GM18517 (cell line): ENCODE measurements around the gene ACOT9.
"Not testable (repeated sequence)": the region's sequence is repeated elsewhere in the genome, so short reads cannot be mapped to it uniquely, and the experiment has no call there.

Experiments used
- ATAC-seq: cut with Tn5 transposase; IDR thresholded peaks from one replicate; pipeline ENCODE4 v1.9.1; 2021; ENCODE audit warnings: mild to moderate bottlenecking, moderate library complexity; ENCODE audit not compliant: unreplicated experiment

Gene ACOT9

DNA sequence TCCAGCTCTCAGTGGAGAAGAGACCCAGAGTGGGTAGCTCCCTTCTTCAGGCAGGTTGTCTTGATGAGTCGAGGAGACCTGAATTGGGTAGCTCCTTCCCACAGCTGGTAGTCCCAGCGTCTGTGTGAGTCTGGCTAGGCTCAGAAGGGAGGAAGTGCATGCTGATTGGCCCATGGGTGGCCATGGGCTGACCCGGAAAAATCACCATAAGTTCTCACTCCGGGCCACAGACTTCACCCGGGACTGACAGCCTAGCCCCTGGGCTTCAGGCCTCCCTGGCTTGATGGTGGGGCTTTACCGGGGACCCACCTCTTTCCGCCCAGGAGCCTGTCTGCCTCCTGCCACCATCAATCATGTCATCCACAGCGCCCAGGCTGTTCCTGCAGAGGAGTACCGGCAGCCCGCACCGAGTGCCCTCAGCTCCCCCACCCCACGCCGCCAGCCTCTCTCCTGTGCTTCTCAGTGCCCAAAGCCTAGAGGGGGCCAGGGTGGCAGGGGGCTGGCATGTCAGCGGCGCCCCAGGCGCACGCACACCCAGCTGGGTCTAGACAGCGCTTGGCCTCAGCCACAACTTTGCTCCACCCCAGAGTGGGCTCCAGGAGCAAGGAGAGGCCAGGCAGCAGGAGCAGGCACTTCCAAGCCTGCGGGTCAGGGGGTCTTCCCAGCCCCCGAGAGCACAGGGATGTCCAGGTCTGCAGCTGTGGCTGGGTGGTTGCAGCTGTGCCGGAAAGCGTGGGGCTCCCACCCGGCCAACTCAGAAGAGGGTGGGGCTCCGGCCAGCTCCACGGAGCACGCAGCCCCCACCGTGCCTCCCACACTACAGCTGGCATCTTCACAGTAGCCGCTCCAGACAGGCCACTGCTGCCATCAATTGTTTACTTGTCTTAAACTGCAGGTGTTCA lies 23.8 kb upstream of the ACOT9 start:
- no peak for ATAC-seq

DNA sequence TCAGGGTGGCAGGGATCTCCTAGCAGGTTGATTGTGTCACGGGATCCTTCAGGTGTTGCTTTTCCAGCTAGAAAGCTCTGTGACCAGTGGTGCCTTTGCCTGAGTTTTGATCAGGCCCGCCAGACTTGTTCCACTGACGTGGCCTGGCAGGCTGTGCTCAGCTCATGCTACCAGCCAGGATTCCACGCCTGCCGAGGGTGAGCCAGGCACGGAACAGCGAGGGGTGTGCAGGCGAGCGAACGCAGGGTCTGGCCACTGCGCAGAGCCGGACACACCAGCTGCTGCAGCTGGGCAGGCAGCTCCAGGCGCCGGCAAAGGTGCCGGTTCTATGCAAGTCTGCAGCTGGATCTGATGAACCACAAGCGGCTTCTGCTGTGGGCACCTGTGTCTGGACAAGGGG lies 22.8 kb upstream of the ACOT9 start:
- ATAC-seq = no peak

DNA sequence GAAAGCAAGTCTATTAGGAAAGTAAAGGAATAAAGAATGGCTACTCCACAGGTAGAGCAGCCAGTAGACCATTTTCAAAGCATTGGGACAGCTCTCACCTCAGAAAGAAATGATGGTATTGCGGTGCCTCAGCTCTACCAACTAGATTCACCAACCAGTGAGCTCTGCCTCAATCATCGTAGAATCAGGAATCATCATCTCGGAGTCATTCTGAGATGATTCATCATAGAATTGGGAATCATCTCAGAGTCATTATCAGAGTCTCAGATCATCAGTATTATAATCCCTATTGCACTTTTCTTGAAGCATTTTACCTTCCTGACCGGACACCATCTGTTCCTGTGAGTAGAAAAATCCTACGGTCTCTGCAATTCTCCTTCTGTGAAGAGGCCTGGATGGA lies 22.4 kb upstream of the ACOT9 start:
- ATAC-seq = no peak

DNA sequence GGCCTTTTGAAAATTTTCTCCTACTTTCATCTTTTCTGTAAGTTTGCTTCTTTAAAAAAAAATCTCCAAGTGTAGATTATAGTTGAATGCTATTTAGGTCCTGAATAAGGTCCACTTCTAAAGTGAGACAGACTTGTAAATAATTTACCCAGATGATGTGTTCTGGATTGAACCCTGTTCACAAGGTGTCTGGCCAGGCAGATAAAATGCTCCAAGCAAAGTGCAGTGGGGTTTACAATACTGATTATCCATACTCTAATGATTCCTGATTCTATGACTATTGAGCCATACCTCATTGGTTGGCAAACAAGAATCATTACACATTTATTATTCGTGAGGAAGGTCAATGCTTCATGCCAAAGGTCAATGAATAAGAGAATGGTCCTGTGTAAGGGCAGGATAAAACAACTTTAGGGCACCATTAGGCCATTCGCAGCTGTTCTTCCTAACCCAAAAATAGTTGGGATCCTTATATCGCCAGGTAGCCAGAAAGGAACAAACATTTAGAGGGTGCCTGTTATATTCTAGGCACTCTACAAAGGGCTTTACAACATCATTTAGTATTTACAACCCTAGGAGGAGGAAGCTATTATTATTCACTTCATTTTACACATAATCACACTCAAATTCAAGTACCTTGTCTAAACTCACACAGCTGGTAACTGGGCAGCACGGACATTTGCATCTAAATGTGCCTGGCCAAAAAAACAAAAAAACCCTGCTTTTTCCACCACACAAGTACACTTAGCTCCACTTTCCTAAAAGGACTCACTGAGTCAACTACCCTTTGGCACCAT lies 21.3 kb upstream of the ACOT9 start:
- ATAC-seq = no peak

DNA sequence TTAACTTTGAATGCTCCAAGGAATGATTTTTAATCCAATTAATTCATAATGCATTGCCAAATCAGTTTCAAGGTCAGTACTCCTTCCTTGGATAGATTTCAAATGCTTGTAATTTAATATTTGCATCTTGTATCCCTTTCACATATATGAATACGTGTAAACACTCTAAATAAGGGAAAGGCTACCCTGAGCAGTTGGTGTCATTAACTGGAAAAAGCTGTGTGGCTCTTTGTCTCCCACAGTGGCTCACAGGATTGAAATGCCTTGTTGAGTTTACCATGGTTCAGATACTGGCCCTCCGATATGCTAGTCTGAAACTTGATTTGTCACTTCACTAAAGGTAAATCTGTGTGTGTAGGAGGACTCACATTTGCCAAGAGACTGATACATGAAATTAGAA lies 16.7 kb upstream of the ACOT9 start:
- no peak for ATAC-seq

DNA sequence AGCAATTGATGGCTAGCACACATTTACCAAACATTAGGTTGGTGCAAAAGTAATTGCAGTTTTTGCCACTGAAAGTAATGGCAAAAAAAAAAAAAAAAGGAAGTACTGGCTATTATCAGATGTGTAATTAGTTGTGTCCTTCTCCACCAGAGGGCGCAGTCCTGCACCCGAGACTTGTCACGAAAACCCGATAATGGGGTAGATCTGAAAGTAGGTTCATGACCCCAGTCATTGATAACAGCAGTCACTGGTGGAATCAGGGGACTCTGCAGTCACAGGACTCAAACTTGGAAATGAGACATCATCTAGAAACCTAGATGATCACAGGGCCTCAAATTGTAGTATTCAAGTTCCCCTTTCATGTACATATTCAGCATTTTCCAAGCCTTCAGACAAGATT lies 13.1 kb upstream of the ACOT9 start:
- ATAC-seq = peak; percentile 97

DNA sequence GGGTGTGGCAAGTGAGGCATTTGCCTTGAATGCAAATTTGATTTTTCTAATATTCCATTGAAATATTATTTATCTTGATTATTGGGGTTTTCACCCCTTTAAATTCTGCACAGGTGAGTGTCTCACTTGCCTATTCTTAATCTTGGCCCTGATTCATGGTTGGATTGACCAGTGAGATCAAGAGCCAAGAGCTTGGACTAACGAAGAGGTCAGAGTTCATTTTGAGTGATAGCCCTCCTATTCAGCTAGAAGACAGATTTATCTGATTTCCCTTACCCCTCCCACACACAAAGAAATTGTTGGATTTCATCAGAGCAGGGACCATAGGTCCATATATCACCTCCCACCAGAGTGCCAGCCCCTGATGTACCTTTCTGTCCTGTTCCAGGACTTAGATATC lies 11.6 kb upstream of the ACOT9 start:
- ATAC-seq = no peak

DNA sequence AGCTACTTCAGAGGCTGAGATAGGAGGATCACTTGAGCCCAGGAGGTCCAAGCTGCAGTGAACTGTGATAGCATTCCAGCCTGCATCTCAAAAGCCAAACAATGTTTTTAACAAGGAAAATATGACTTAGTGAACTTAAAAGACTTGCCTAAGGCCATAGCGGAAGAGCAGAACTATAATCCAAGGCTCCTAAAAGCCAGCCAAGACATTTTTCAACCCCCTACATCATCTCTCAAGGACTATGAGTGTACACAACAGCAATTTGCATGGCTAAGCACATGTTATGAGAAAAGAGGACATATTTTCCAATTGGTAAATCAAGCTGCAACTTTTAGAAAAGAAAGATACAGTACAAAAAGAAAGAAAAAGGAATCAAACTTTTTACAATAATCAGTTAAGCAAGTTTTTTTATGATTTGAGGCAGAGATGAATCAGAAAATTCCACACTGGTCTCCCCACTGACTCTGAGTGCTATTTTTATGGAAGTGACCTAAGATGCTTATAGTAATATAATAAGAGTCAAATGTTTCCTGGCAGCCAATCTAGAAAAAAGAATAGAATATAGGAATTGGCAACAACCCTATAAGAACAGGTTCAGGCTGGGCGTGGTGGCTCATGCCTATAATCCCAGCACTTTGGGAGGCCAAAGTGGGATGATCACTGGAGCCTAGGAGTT lies 9.8 kb upstream of the ACOT9 start:
- ATAC-seq = no peak

DNA sequence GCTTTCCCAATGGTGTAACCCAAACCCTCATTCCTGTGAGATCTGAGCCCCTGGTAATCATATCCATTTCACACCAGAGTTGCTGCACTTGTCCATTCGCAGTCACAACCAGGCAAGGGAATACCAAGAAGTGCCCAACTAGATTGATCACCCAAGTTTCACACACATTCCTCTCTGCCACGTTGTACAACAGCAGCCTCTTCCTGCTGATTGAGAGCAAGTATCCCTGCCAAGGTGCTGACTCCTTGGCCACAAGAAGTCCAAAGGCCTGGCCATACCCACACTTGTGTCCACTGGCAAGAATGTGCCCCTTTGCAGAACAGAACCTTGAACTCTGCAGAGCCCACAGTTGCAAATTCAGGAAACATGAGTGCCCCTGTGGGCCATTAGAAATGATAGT lies 6.5 kb upstream of the ACOT9 start:
- no peak for ATAC-seq

DNA sequence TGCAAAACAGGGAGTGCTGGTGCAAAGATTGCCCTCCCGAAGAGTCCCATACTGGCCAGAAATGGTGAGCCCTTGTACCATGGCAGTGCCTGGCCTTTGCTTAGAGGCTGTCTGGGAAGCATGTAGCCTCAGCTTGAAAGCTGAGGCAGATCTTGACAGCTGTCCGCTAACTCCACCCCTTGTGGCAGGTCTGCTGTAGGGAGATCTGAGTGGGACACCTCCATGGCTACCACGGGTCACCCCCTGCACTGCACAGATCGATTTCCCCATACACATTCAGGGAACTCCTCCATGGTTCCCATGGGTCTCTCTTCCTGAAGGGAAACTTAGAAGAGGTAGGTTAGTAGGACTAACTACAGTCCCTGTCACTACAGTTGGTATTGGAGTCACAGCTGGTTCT lies 6.1 kb upstream of the ACOT9 start:
- ATAC-seq = no peak

DNA sequence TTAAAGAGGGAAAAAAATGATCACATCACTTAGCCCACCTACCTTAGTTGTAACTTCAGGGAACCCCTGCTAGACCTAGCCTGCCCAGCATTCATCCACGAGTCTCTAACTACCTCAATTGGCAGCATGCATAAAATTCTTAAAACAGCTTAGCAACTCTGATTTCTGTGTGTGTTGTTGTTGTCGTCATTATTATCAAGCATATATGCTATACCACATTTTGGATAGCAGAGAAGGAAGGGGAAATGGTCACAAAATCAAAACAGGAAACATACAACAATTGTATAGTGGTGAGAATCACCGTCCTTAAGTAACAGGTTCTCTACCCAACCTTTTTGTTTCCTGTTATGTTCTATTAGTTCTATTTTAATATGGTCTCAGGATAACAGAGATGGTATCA lies 2.7 kb upstream of the ACOT9 start:
- ATAC-seq = no peak

DNA sequence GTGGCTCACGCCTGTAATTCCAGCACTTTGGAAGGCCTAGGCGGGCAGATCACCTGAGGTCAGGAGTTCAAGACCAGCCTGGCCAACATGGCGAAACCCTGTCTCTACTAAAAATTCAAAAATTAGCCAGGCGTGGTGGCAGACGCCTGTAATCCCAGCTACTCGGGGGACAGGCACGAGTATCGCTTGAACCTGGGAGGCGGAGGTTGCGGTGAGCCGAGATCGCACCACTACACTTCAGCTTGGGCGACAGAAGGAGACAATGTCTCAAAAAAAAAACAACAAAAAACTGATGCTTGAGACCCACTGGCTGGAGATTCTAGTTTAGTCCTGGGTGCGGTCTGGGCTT lies 521 bp upstream of the ACOT9 start:
- ATAC-seq = not testable (repeated sequence)

DNA sequence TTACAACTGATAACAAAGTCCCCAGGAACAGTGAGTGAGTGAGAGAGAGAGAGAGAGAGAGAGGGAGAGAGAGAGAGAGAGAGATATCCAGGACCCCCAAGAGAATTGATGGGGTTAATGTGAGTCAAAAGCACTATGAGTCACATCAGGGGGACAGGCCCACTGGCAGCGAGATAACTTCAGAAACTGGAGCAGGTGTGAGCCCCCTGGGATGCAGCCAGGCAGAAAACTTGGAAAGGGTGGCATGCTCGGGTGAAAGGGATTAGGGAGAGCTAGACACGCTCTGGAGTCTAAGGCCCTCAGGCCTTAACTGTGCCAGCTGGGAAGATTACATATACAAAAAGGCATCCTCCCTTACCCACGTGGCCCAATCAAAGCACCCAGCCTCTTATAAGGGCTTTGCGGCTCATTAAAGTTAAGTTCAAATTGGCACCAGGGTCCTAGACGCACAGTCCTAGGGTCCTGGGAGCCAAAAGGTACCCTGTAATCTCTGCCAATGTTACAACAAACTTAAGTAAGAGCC lies 841 bp downstream of the ACOT9 start:
- ATAC-seq = no peak

DNA sequence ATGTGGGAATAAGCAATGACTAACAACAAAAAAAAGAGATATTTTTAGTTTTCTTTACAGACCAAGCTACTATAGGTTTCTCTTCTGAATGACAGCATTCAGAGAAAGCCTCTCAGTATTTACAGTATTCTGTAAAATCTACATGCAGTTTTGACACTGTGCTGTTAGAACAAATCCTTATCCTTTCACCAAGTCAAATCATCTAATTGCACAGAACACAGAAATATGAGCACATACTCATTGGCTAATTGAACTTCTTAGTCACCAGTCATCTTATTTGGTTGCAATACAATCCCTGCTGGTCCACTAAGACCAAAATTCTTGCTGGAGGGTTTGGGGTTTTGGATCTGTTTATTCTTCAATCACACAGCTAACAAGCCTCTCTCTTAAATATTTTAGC lies 5.7 kb downstream of the ACOT9 start:
- ATAC-seq = no peak

DNA sequence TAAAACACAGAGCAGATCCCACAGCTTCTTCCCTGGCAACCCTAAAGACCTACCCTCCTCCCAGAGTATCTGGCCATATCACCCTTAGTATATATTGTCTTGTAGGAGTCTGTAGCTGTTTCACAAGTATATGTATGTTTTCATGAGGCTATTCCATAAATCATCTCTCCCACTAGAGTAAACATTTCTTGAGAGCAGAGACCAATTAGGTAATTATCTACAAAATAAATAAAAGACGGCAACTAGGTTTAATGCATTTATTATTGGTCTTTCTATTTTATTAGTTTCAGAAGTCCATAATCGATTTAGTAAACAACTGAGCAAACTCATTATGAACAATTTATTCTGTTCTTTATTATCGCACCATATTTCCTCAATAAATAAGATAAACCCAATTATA lies 7.0 kb downstream of the ACOT9 start:
- ATAC-seq = no peak

DNA sequence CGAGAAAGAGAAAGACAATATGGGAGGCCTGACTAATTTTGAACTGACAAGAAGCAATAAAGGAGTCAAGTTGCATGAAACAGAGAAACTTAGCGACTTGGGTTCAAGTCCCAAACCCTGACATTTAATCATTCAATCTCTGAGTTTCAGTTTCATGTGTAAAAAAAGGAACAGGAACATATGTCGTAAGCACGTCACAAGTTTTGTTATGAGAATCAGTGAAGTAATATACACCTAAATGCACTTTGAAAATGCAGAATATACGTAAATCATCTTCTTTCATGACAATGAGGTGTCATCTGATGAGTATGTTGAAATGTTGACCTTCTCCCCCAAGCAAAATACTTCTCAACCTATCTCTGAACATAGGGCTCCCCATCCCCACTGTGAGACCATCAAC lies 10.4 kb downstream of the ACOT9 start:
- peak; percentile 88 for ATAC-seq

DNA sequence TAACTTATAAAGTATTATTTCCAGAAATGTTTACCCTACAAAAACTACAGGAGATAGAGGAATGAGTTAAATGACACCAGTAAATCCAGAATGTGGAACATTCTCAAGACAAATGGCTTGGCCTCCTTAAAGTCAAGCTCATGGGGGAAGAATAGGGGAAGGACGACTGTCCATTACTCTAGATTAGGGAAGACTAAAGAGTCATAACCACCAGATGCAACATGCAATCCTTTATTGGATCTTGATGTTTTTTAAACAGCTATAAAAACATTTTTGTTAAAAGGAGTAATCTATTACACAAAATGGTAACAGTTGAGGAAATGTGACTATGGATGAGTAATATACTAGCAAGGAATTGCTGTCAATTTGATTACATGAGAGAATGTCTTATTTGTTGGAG lies 11.1 kb downstream of the ACOT9 start:
- no peak for ATAC-seq

DNA sequence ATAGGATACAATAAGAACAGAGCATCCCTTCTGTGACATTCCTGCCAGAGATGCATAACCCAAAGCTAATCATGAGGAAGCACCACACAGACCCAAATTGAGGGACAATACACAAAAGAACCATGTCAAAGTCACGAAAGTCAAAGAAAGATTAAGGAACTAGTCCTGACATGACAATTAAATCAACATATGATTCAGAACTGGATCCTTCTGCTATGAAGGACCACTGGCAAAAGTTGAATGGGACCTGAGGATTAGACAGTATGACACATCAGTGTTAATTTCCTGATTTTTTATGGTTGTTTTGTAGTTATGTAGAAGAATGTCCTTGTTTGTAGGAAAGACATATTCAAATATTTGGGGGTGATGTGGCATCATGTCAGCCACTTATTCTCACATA lies 13.9 kb downstream of the ACOT9 start:
- no peak for ATAC-seq

DNA sequence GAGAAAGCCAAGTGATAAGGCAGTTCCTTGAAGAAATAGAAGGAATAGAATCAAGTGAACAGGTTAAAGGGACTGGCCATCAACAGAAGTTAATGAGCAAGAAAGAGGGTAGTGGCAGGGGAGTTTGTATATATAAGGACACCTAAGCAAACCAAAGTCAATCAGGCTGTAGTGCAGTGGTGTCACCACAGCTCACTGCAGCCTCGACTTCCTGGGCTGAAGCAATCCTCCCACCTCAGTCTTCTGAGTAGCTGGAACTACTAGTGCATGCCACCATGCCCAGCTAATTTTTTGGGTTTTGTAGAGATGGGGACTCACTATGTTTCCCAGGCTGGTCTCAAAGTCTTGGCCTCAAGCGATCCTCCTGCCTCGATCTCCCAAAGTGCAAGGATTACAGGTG lies 15.9 kb downstream of the ACOT9 start:
- ATAC-seq = no peak

DNA sequence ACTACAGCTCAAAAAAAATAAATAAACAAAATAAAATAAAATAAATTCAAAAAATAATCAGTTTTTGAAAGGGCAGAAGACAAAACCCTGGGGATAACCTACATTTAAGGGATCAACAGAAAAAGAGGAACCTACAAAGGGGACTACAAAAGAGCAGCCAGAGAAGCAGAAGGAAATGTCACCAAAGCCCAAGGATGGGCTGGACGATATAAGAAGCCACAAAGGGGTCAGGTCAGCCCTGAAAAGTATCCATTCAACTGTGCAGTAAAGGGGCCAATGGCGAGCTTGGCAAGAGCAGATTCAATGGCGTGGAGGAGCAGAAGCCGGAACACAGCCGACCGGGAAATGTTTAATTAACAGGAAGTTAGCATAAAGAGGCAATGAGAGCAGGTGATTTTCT lies 16.9 kb downstream of the ACOT9 start:
- ATAC-seq = no peak

DNA sequence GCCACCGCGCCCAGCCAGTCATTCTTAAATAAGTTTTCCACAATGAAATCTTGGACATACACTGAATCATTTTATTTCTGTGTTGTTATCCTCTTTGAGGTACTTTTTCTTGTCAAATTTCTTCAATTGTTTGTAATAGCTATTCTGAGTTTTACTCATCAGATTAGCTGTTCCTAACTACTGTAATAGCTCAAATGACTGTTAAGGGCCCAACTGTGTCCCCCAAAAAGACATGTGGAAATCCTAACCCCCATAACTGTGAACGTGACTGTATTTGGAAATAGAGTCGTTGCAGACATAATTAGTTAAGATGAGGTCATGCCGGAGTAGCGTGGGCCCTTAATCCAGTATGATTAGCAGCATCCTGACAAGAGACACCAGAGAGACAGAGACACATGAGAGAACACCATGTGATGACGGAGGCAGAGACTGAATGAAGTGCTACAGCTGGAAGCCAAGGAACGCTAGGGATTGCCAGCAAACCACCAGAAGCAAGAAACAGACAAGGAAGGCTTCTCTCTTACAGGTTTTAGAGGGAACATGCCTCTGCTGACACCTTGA lies 22.9 kb downstream of the ACOT9 start:
- no peak for ATAC-seq
